ENCODE measurements around the gene FOXP1. TPM values are rescaled to one million over a fixed set of nuclear protein-coding genes. Genes with fewer than 3 reads are reported as not detected.

FOXP1 gene
- total RNA-seq, 1 experiment from 2014 or later, result 2.9 TPM

- no peak overlapping the region for H3K4me3 ChIP-seq (ENCODE audit: low read depth in 2 of 2, low read length in 2 of 2)
- no peak for ATAC-seq
- H3K36me3 ChIP-seq (ENCODE audit: control insufficient read depth, insufficient read depth, low read length), result no peaks in the 10 kb centered on the region
- H3K4me1 ChIP-seq (ENCODE audit: control insufficient read depth, insufficient read depth, low read length), result no peaks in the 10 kb centered on the region
- DNase-seq (ENCODE audit: low read depth, low spot score), result no peak
- no peaks in the 10 kb centered on the region for H3K27me3 ChIP-seq (ENCODE audit: control insufficient read depth, insufficient read depth, low read length)
- POLR2A ChIA-PET, result no interaction called here
- H3K9me3 ChIP-seq (ENCODE audit: control insufficient read depth, insufficient read depth, low read depth, low read length), result no peaks in the 10 kb centered on the region
- intact Hi-C loops (cut with micrococcal nuclease; ENCODE audit: unreplicated experiment) (no loop called here), in situ Hi-C loops (cut with HindIII; ENCODE audit: low pct_unique_long_range_greater_than_20kb, low sequenced_read_pairs) (no loop called here)
- no peak for TF ChIP-seq POLR2AphosphoS5 (IDR thresholded peaks at IDR 0.05; ENCODE audit: low read depth, low read length)
- TF ChIP-seq SIN3A (IDR thresholded peaks at IDR 0.05; ENCODE audit: borderline replicate concordance, insufficient read depth, low read depth, low read length), result no peak
- TF ChIP-seq TCF7L2 (IDR thresholded peaks at IDR 0.05; ENCODE audit: low read depth, low read length), result no peak
- TF ChIP-seq REST (IDR thresholded peaks at IDR 0.05; ENCODE audit: insufficient read depth in 1 of 2, low read depth in 2 of 2, low read length in 1 of 2), result no peak
- no peak for TF ChIP-seq CTCF (IDR thresholded peaks at IDR 0.05)
- H3K27ac ChIP-seq (ENCODE audit: low read length), result no peak overlapping the region
- no TSS peak for BruUV-seq (replicated peaks)
- CTCF ChIA-PET, result no interaction called here
Observed at GRCh38 chr3:70943886-70944285, 639.6 kb downstream of the FOXP1 start.

GRCh38 chr3:70933105-70933810 lies 650.3 kb downstream of the FOXP1 start:
- Histone ChIP-seq H3K36me3 (ENCODE audit: control insufficient read depth, insufficient read depth, low read length) (no peaks in the 10 kb centered on the region), H3K27ac (ENCODE audit: low read length) (no peak overlapping the region), H3K4me1 (ENCODE audit: control insufficient read depth, insufficient read depth, low read length) (no peaks in the 10 kb centered on the region), H3K9me3 (ENCODE audit: control insufficient read depth, insufficient read depth, low read depth, low read length) (no peaks in the 10 kb centered on the region), H3K4me3 (ENCODE audit: low read depth in 2 of 2, low read length in 2 of 2) (no peak overlapping the region), H3K27me3 (ENCODE audit: control insufficient read depth, insufficient read depth, low read length) (no peaks in the 10 kb centered on the region)
- BruUV-seq (replicated peaks), result no TSS peak
- intact Hi-C loops (cut with micrococcal nuclease; ENCODE audit: unreplicated experiment), result no loop called here
- ChIA-PET CTCF (no interaction called here), POLR2A (interaction anchor here (0.7 kb wide), 1 partner anchor 23 kb away, joined by 3 read pairs; no protein-coding TSS in a partner anchor)
- no peak for DNase-seq (ENCODE audit: low read depth, low spot score)
- in situ Hi-C loops (cut with HindIII; ENCODE audit: low pct_unique_long_range_greater_than_20kb, low sequenced_read_pairs), result no loop called here
- no peak for ATAC-seq
- TF ChIP-seq TCF7L2 (IDR thresholded peaks at IDR 0.05; ENCODE audit: low read depth, low read length), result no peak
- no peak for TF ChIP-seq REST (IDR thresholded peaks at IDR 0.05; ENCODE audit: insufficient read depth in 1 of 2, low read depth in 2 of 2, low read length in 1 of 2)
- TF ChIP-seq SIN3A (IDR thresholded peaks at IDR 0.05; ENCODE audit: borderline replicate concordance, insufficient read depth, low read depth, low read length), result no peak
- TF ChIP-seq POLR2AphosphoS5 (IDR thresholded peaks at IDR 0.05; ENCODE audit: low read depth, low read length), result no peak
- no peak for TF ChIP-seq CTCF (IDR thresholded peaks at IDR 0.05)

All from Panc1 (cell line).